Gastroesophageal sphincter (tissue), 3 donors: ENCODE results near the gene LRIG3.

ENCODE experiments used
- EP300 ChIP-seq: sonication (generic); formaldehyde crosslinking; IDR thresholded peaks from one replicate; pipeline ENCODE4 v1.6.1; 2017; ENCODE audit warnings: antibody characterized with exemption, mild to moderate bottlenecking
- POLR2A ChIP-seq, 2 donors: fragments of 450-650 bp; IDR thresholded peaks; one replicate each; pipeline ENCODE4 v1.6.1; 2017; ENCODE audit warnings: antibody characterized with exemption in 2 of 2, mild to moderate bottlenecking in 2 of 2, moderate library complexity in 1 of 2
- POLR2AphosphoS5 ChIP-seq: sonication (generic); formaldehyde crosslinking; IDR thresholded peaks from one replicate; pipeline ENCODE4 v1.6.1; 2017; ENCODE audit warnings: antibody characterized with exemption
- TF ChIP-seq, protein P1 (sequence below), 4 experiments: fragments of 200-600 bp in 2 of 4; fragments of 450-650 bp in 2 of 4; sonication (generic) in 1 of 4; IDR thresholded peaks; one replicate each; pipeline ENCODE4 v1.5.1; 2017 to 2019; ENCODE audit warnings: antibody characterized with exemption in 4 of 4, mild to moderate bottlenecking in 2 of 4, moderate library complexity in 2 of 4

DNA sequence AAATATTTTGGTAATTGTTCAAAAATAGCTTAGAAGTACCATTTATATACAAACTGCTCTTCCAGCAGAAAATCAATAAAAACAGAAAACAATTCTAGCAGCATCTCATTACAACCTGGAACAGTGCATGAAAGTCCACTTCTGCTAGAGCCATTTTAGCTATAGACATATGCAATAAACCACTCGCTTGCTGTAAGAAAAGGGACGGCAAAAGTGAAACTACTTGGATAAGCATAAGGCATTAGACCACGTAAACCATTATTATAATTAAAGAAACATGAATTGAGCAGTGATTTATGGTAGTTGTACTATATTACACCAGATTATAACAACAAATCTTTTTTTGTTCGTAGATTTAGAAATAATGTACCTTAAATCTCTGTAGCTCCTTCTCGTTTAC is 48.7 kb downstream of the LRIG3 start:
- TF ChIP-seq, protein P1, sequence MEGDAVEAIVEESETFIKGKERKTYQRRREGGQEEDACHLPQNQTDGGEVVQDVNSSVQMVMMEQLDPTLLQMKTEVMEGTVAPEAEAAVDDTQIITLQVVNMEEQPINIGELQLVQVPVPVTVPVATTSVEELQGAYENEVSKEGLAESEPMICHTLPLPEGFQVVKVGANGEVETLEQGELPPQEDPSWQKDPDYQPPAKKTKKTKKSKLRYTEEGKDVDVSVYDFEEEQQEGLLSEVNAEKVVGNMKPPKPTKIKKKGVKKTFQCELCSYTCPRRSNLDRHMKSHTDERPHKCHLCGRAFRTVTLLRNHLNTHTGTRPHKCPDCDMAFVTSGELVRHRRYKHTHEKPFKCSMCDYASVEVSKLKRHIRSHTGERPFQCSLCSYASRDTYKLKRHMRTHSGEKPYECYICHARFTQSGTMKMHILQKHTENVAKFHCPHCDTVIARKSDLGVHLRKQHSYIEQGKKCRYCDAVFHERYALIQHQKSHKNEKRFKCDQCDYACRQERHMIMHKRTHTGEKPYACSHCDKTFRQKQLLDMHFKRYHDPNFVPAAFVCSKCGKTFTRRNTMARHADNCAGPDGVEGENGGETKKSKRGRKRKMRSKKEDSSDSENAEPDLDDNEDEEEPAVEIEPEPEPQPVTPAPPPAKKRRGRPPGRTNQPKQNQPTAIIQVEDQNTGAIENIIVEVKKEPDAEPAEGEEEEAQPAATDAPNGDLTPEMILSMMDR (IDR thresholded peaks at IDR 0.05): no peak
- TF ChIP-seq POLR2A (IDR thresholded peaks at IDR 0.05) (no peak), POLR2AphosphoS5 (no peak), EP300 (no peak)
